ENCODE results near the gene FASTK.

- TF ChIP-seq CTCF (IDR thresholded peaks at IDR 0.05), result no peak
- no peak for TF ChIP-seq POLR2AphosphoS5 (IDR thresholded peaks at IDR 0.05)
- no peak for TF ChIP-seq POLR2A (IDR thresholded peaks at IDR 0.05)
Measured at GRCh38 chr7:151091003-151091402, 10.4 kb upstream of the FASTK start.
